ENCODE data around the gene FADS2.

Gene FADS2

DNA sequence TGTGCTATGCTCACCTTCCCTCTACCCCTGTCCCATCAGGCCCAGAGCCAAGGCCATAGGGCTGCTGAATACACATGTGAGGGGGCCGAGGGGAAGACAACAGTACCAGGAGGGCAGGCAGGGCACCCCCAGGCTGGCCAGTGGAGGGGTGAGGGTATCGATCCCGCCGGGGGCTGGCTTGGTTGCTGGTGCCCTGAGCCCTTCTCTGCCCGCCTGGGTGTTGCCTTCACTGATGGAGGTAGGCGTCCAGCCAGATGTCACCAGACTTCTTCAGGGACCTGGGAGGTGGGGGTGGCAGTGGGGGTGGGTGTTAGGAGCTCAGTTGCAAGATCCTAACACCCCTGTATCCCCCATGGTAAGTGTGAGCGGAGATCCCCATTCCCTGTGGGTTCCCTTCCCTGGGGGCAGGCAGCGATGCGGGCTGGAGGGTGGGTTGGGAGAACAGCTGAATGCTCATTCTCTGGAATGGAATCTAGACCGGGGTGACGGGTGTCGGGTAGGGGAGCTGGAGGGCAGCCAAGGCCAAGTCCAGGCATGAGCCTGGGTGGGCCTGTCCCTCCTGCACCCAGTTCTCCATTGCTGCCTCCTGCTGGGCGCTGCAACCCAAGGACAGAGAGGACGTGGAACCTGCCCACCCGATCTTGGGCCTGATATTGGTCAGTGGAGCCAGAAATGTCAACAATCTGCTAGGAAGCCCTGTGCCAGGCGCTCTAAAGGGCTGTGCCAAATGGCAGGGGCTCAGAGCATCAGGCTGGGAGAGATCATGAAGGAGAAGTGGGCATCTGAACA lies 45.7 kb downstream of the FADS2 start:
- TF ChIP-seq GABPA (IDR thresholded peaks at IDR 0.05; ENCODE audit: low read depth) (no peak), SPI1 (IDR thresholded peaks at IDR 0.05; ENCODE audit: borderline replicate concordance, low read depth) (no peak), POLR2AphosphoS5 (IDR thresholded peaks at IDR 0.05; ENCODE audit: low read depth) (no peak)
- TF ChIP-seq, protein P1, sequence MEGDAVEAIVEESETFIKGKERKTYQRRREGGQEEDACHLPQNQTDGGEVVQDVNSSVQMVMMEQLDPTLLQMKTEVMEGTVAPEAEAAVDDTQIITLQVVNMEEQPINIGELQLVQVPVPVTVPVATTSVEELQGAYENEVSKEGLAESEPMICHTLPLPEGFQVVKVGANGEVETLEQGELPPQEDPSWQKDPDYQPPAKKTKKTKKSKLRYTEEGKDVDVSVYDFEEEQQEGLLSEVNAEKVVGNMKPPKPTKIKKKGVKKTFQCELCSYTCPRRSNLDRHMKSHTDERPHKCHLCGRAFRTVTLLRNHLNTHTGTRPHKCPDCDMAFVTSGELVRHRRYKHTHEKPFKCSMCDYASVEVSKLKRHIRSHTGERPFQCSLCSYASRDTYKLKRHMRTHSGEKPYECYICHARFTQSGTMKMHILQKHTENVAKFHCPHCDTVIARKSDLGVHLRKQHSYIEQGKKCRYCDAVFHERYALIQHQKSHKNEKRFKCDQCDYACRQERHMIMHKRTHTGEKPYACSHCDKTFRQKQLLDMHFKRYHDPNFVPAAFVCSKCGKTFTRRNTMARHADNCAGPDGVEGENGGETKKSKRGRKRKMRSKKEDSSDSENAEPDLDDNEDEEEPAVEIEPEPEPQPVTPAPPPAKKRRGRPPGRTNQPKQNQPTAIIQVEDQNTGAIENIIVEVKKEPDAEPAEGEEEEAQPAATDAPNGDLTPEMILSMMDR (IDR thresholded peaks at IDR 0.05; ENCODE audit: insufficient read depth, low read length) = no peak
- TF ChIP-seq, protein P2, sequence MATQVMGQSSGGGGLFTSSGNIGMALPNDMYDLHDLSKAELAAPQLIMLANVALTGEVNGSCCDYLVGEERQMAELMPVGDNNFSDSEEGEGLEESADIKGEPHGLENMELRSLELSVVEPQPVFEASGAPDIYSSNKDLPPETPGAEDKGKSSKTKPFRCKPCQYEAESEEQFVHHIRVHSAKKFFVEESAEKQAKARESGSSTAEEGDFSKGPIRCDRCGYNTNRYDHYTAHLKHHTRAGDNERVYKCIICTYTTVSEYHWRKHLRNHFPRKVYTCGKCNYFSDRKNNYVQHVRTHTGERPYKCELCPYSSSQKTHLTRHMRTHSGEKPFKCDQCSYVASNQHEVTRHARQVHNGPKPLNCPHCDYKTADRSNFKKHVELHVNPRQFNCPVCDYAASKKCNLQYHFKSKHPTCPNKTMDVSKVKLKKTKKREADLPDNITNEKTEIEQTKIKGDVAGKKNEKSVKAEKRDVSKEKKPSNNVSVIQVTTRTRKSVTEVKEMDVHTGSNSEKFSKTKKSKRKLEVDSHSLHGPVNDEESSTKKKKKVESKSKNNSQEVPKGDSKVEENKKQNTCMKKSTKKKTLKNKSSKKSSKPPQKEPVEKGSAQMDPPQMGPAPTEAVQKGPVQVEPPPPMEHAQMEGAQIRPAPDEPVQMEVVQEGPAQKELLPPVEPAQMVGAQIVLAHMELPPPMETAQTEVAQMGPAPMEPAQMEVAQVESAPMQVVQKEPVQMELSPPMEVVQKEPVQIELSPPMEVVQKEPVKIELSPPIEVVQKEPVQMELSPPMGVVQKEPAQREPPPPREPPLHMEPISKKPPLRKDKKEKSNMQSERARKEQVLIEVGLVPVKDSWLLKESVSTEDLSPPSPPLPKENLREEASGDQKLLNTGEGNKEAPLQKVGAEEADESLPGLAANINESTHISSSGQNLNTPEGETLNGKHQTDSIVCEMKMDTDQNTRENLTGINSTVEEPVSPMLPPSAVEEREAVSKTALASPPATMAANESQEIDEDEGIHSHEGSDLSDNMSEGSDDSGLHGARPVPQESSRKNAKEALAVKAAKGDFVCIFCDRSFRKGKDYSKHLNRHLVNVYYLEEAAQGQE (IDR thresholded peaks at IDR 0.05; ENCODE audit: insufficient replicate concordance, low read depth) = no peak
- no peak for DNase-seq (ENCODE audit: low read depth in 1 of 2, low spot score in 1 of 2)
- Histone ChIP-seq H3K27ac (replicated peaks) (no peak overlapping the region), H3K27me3 (ENCODE audit: insufficient read depth, poor library complexity, severe bottlenecking) (peaks cover 9% of the 10 kb centered on the region), H3K4me3 (replicated peaks; ENCODE audit: insufficient read depth, low read length) (no peak overlapping the region)

DNA sequence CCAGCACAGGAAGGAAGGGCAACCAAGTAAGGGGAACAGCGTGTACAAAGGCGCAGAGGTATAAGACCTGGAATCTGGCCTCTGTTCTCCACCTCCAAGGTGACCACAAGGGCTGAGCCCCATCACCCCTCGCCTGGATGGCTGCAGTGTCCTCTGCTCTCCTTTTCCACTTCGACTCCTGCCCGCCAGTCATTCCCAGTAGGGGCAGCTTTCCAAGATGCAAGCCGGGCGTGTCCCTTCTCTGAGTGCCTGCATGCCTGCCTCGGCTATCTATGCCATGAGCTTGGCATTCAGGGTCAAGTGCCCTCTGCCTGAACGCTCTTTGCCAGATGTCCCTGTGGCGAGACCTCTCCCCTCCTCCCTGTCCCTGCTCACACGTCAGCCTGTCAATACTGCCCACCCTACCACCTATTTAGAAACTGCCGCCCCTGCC lies 46.3 kb downstream of the FADS2 start:
- TF ChIP-seq GABPA (IDR thresholded peaks at IDR 0.05; ENCODE audit: low read depth) = no peak
- TF ChIP-seq, protein P1 (IDR thresholded peaks at IDR 0.05; ENCODE audit: insufficient read depth, low read length) = no peak
- H3K27ac ChIP-seq (replicated peaks) = no peak overlapping the region
- H3K27me3 ChIP-seq (ENCODE audit: insufficient read depth, poor library complexity, severe bottlenecking) = peaks cover 9% of the 10 kb centered on the region
- no peak for DNase-seq (ENCODE audit: low read depth in 1 of 2, low spot score in 1 of 2)
- H3K4me3 ChIP-seq (replicated peaks; ENCODE audit: insufficient read depth, low read length) = no peak overlapping the region

DNA sequence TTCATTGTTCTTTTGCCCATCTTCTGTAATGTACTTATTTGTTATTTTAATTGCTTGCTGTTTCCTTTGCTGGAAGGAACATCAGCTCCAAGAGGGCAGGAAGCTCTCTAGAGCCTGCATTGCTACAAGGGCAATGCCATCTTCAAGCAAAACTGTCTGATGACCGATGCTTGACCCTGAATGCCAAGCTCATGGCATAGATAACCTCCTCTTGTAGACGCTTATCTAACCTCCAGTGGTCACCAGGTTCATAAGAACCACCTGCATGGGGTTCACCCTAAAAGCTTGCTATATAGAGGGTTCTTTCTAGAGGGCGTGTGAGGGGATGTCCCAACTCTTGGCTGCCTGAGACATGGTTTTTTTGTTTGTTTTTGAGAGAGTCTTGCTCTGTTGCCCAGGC lies 46.8 kb downstream of the FADS2 start:
- H3K27ac ChIP-seq (replicated peaks) = no peak overlapping the region
- no peak overlapping the region for H3K4me3 ChIP-seq (replicated peaks; ENCODE audit: insufficient read depth, low read length)
- TF ChIP-seq SPI1 (IDR thresholded peaks at IDR 0.05; ENCODE audit: borderline replicate concordance, low read depth) = no peak
- TF ChIP-seq POLR2AphosphoS5 (IDR thresholded peaks at IDR 0.05; ENCODE audit: low read depth) = no peak
- TF ChIP-seq, protein P2 (IDR thresholded peaks at IDR 0.05; ENCODE audit: insufficient replicate concordance, low read depth) = no peak
- no peak for TF ChIP-seq GABPA (IDR thresholded peaks at IDR 0.05; ENCODE audit: low read depth)
- TF ChIP-seq, protein P1 (IDR thresholded peaks at IDR 0.05; ENCODE audit: insufficient read depth, low read length) = no peak
- no peak for DNase-seq (ENCODE audit: low read depth in 1 of 2, low spot score in 1 of 2)
- H3K27me3 ChIP-seq (ENCODE audit: insufficient read depth, poor library complexity, severe bottlenecking) = peaks cover 9% of the 10 kb centered on the region

DNA sequence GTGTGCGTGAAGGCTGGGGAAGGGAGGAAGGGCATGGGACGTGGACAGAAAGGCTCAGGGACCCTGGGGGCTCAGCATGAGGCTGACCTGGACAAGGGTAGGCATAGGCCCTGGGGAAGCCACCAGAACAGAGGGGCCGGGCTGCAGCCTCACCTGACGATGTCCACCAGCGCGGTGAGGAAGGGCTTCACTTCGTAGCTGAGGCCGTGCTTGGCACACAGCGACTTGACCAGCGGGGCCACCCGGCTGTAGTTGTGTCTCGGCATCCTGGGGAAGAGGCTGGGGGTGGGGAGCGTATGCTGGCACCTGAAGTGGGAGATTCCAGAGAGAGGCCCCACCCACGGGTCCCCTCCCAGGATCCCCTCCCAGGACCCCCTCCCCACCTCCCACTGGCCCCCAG lies 47.6 kb downstream of the FADS2 start:
- Histone ChIP-seq H3K27me3 (ENCODE audit: insufficient read depth, poor library complexity, severe bottlenecking) (peaks cover 9% of the 10 kb centered on the region), H3K4me3 (replicated peaks; ENCODE audit: insufficient read depth, low read length) (no peak overlapping the region), H3K27ac (replicated peaks) (no peak overlapping the region)
- DNase-seq (ENCODE audit: low read depth in 1 of 2, low spot score in 1 of 2) = no peak
- TF ChIP-seq GABPA (IDR thresholded peaks at IDR 0.05; ENCODE audit: low read depth) (no peak), SPI1 (IDR thresholded peaks at IDR 0.05; ENCODE audit: borderline replicate concordance, low read depth) (no peak), POLR2AphosphoS5 (IDR thresholded peaks at IDR 0.05; ENCODE audit: low read depth) (no peak)
- TF ChIP-seq, protein P1 (IDR thresholded peaks at IDR 0.05; ENCODE audit: insufficient read depth, low read length) = no peak
- TF ChIP-seq, protein P2 (IDR thresholded peaks at IDR 0.05; ENCODE audit: insufficient replicate concordance, low read depth) = no peak
